Activated T-helper 1 cell treated with anti-CD3 and anti-CD28 coated beads, Interleukin-2, amount 50 U/mL, for 16 hours (primary cell): ENCODE results near the gene MAPRE3.

Experiments used
- DNase-seq, 2 donors: peaks; one replicate each; pipeline ENCODE4 v3.0.0-alpha.2; 2020; ENCODE audit warnings: low read depth in 1 of 2, low spot score in 1 of 2

The MAPRE3 gene

DNA sequence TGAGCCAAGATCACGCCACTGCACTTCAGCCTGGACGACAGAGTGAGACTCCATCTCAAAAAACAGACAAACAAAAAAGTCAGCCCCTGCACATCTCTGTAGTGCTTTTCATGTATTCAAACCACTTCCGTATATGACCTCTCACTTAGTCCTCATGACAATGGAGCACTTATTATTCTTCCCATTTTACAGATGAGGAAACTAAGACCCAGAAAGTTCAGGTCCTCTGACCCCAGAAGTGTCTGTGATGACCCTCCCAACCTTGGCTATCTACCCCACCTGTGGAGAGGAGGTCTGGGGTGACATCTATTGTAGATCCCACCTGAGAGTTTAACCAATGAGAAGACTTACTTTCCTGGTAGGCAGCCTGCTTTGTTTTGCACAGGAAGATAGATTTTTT, 21.6 kb upstream of the MAPRE3 start:
- DNase-seq: no peak

DNA sequence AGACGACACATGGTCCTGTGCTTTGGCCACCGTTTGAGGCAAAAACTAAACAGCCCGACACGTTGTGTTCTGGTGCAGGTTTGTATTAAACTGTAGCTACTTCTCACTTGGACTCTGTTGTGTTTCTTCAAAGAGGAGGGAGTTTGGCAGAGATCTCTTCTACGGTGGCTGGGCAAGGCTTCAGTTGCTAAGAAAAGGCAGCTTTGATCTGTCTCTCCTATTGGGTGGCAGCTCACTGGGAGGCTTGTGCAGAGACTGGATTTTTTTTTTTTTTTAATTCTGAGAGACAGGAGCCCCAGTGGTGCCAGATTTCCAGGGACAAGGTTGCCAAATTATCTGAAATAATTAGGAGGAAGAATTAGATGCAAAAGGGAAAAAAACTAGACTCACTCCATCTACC, 20.2 kb upstream of the MAPRE3 start:
- no peak for DNase-seq

GRCh38 chr2:26951236-26951635, 19.2 kb upstream of the MAPRE3 start:
- no peak for DNase-seq

GRCh38 chr2:26952374-26952773, 18.1 kb upstream of the MAPRE3 start:
- no peak for DNase-seq

DNA sequence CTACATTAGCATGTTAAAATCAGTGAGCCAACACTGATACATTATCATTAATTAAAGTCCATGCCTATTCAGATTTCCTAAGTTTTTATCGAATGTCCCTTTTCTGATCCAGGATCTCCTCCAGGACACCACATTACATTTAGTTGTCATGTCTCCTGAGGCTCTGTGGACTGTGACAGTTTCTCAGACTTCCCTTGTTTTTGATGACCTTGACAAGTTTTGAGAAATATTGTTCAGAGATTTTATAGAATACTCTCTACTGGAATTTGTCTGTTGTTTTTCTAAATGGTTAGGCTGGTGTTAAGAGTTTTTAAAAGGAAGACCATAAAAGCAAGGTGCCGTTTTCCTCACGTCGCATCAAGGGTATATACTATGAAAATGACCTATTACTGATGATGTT, 16.3 kb upstream of the MAPRE3 start:
- DNase-seq: no peak

DNA sequence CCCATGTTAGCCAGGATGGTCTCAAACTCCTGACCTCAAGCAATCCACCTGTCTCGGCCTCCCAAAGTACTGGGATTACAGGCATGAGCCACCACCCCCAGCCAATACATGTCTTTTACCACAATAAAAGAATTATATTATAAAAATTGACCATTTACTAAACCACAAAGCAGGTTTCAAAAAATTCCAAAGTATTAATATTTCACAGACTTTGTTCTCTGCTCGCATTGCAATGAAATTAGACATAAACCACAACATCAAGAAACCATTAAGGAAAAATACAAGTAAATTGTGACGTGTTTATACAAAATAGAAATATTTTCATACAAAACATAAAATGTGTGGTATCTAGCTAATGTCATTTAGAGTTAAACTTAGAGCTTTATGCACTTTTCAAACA, 13.4 kb upstream of the MAPRE3 start:
- no peak for DNase-seq

DNA sequence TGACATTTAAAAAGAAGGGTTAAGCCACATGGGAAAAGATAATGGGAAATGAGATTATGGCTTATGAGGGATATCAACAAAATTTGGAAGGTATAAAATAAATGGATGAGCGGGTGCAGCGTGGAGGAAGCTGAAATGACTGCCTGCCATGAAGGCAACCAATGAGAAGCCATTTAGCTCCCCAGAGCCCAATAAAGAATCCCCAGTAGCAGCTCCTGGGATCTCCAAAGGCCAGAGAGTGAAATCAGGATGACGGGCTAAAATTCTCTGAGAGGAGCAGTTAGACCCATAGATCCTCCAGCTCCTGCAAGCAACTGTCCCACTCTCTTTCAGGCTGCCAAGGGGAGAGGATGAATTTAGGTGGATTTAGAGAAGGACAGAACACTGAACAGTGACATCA, 12.9 kb upstream of the MAPRE3 start:
- no peak for DNase-seq

DNA sequence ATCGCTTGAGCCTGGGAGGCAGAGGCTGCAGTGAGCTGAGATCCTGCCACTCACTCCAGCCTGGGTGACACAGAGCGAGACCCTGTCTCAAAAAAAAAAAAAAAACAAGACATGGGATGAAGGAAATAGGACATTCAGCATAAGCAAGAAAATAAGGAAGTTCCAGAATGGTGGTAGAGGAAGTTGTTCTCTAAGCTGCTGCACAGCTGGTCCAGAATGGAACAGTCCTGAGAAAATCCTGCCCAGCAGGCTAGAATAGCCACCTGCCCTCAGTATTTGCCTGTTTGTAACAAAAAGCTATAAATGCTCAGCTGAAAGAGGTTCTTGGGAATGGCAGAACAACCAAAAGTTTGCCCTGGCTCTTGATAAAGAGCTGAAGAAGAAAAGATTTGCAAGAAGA, 11.1 kb upstream of the MAPRE3 start:
- DNase-seq: no peak

- no peak for DNase-seq
Observed at GRCh38 chr2:26964446-26965130, 5.8 kb upstream of the MAPRE3 start.

- DNase-seq: no peak
Observed at GRCh38 chr2:26968001-26968400, 2.4 kb upstream of the MAPRE3 start.

- DNase-seq: no peak
Observed at GRCh38 chr2:26969077-26969844, 1.2 kb upstream of the MAPRE3 start.

GRCh38 chr2:26970928-26971627, 641 bp downstream of the MAPRE3 start:
- DNase-seq: no peak

- no peak for DNase-seq
Observed at GRCh38 chr2:26971911-26972786, 1.7 kb downstream of the MAPRE3 start.

DNA sequence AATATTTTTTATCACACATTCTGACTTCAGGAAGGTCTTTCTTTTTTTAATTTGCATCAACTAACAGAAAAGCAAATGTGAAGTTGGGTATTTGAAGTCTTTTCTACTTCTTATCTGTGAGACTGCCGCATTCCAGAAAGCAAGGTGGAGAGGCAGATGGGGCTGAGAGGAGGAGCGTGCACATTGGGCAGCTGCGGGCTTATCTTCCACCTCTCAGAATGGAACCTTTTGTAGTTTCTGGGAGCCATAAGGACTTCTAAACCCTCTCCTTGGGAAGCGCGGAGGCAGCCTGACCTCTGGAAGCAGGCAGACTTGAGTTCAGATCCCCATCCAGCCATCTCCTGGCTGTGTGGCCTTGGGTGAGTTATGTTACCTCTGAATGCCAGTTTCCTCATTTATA, 3.9 kb downstream of the MAPRE3 start:
- no peak for DNase-seq

DNA sequence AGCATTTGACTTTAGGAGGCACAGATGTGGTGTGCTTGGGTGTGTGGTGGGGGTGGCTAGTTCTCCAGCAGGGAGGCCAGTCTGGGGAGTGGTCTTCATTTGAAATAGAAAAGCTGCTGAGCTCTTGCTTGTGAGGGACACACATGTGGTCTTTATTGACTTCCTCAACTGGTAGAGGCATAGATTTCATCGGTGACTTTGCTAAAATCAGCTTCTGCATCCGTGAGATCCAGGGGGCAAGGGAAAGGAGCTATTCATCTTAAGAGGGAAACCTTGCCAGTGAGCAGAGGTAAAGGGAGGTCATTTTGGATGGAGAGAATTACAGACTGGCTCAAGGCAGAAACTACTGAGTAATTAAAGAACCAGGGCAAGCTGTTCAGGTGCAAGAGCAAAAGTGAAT, 4.7 kb downstream of the MAPRE3 start:
- DNase-seq: no peak

- DNase-seq: no peak
Observed at GRCh38 chr2:26975656-26976055, 5.2 kb downstream of the MAPRE3 start.

- DNase-seq: no peak
Observed at GRCh38 chr2:26976237-26976636, 5.8 kb downstream of the MAPRE3 start.

GRCh38 chr2:26977012-26977411, 6.6 kb downstream of the MAPRE3 start:
- no peak for DNase-seq

GRCh38 chr2:26978061-26978596, 7.7 kb downstream of the MAPRE3 start:
- DNase-seq: no peak

- DNase-seq: no peak
Observed at GRCh38 chr2:26979741-26980140, 9.3 kb downstream of the MAPRE3 start.

DNA sequence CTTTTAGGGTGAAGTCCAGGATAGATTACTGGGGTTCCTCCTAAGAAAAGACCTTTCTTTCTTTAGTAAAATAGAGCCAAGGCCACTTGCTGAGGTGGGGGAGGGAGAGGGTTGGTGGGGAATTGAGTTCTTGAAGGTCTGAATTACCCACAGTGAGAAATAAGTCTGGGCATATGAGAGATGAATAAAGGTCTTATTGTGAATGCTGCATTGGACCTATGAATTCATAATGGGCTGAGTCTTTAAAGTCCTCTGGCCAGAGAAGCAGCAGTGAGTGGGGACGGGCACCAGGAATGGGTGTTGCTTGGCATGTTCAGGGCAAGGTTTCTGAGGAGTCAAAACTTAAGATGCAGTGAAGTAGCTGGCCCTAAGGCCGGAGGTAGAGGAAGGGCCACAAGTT, 10.5 kb downstream of the MAPRE3 start:
- no peak for DNase-seq
